Measurements from ENCODE around the gene RPL32.

Gene RPL32

DNA sequence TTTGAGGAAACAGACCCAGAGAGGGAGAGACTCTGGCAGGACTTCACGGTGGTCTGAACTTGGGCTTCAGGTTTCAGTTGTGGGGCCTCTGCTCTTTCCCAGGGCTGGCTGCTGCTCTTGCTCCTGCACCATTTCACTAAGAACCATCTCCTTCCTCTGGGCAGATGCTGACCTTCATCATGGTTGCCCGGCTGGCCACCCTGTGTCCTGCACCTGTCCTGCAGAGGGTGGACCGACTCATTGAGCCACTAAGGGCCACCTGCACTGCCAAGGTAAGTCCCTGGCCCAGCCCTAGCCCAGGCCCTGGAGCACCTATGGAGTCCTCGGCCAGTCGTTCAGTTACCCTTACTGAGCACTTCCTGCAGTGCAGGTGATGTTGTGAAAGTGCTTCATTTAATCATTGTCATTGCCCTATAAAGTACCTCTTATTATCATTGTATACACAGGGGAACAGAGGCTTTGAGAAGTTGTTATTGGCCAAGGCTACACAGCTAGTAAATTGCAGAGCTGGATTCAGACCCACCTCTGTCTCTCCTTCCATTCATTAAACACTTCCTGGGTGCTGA is 10.0 kb downstream of the RPL32 start:
- TF ChIP-seq, protein P1, sequence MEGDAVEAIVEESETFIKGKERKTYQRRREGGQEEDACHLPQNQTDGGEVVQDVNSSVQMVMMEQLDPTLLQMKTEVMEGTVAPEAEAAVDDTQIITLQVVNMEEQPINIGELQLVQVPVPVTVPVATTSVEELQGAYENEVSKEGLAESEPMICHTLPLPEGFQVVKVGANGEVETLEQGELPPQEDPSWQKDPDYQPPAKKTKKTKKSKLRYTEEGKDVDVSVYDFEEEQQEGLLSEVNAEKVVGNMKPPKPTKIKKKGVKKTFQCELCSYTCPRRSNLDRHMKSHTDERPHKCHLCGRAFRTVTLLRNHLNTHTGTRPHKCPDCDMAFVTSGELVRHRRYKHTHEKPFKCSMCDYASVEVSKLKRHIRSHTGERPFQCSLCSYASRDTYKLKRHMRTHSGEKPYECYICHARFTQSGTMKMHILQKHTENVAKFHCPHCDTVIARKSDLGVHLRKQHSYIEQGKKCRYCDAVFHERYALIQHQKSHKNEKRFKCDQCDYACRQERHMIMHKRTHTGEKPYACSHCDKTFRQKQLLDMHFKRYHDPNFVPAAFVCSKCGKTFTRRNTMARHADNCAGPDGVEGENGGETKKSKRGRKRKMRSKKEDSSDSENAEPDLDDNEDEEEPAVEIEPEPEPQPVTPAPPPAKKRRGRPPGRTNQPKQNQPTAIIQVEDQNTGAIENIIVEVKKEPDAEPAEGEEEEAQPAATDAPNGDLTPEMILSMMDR (IDR thresholded peaks at IDR 0.05; ENCODE audit: control insufficient read depth, insufficient read depth, low read depth, low read length, missing control alignments) = no peak
- no peak overlapping the region for H3K4me3 ChIP-seq (ENCODE audit: control insufficient read depth, low read depth, low read length)
- no peak for DNase-seq (ENCODE audit: low read depth)

DNA sequence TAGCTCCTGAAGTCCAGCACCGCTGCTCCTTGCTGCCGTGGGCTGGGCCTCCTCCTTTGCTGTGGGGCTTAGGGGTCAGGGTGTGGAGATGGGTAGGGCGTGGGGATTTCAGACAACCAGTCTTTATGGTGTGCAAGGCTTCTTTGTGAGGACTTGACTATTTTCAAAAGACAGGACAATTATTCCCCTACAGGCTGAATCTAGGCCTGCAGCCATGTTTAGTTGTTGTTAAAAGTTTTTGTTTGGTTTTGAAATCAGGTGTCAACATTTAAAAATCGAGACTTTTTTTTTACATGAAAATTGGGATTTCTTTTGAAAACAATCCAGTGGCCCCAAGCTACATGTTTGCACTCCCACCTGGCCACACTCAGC is 10.6 kb downstream of the RPL32 start:
- DNase-seq (ENCODE audit: low read depth) = no peak
- TF ChIP-seq, protein P1 (IDR thresholded peaks at IDR 0.05; ENCODE audit: control insufficient read depth, insufficient read depth, low read depth, low read length, missing control alignments) = peak; percentile 11
- H3K4me3 ChIP-seq (ENCODE audit: control insufficient read depth, low read depth, low read length) = no peak overlapping the region

DNA sequence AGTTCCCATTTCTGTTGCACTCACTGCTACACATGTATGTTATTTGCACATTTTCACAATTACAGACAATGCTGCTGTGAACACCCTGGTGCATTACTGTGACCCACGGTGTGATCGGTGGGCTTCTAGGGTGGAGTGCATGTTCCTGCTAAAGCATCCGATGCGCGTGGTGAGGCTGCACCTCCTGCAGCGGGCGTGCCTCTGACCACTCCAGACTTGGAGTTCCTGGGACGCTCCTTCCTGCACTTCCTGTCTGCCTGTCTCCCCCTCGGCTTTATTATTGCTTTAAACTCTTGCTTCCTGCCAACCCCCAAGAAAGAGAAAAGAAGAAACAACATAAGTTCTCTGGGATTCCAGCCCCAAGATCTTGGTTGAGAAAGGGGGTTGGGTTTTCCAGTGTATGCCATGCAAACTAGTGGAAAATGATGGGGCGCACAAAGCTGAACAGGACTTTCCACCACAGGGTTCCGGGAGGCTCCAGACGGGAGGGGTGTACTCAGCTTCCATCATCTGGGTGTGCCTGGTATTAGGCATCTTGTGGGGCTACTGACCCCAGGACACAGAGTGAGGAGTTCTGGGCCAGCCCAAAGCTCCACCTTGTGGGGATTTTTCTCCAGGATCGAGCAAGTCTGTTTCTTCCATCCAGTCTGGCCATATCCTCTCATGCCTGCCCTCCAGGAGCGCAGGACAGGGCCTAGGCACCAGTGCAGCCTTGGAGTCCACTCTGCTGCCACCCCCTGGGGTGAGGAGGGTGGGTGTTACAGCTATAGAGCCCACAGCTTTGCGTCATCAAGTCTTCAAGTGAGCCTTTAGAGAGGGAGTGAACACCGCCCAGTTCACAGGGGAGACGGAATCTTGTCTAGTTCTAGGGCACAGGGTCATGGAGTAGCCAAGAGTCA is 11.2 kb downstream of the RPL32 start:
- no peak overlapping the region for H3K4me3 ChIP-seq (ENCODE audit: control insufficient read depth, low read depth, low read length)
- TF ChIP-seq, protein P1 (IDR thresholded peaks at IDR 0.05; ENCODE audit: control insufficient read depth, insufficient read depth, low read depth, low read length, missing control alignments) = peak; percentile 9
- no peak for DNase-seq (ENCODE audit: low read depth)

DNA sequence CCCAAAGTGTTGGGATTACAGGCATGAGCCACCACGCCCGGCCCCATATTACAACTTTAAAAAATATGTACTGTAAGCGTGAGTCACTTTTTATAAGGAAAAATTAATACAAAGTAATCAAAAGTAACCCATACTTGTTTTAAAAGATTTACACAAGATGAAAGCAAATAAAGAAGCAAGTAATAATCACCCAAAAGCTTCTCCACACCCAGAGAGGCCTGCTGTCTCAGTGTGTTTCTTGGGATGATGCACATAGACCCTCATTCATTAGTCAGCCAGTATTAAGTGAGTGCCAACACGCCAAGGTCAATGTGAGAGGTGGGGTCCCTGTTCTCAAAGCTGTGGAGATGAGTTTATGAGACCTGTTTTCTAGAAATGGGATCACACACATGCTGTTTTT is 12.0 kb downstream of the RPL32 start:
- H3K4me3 ChIP-seq (ENCODE audit: control insufficient read depth, low read depth, low read length) = no peak overlapping the region
- DNase-seq (ENCODE audit: low read depth) = no peak
- TF ChIP-seq, protein P1 (IDR thresholded peaks at IDR 0.05; ENCODE audit: control insufficient read depth, insufficient read depth, low read depth, low read length, missing control alignments) = no peak

DNA sequence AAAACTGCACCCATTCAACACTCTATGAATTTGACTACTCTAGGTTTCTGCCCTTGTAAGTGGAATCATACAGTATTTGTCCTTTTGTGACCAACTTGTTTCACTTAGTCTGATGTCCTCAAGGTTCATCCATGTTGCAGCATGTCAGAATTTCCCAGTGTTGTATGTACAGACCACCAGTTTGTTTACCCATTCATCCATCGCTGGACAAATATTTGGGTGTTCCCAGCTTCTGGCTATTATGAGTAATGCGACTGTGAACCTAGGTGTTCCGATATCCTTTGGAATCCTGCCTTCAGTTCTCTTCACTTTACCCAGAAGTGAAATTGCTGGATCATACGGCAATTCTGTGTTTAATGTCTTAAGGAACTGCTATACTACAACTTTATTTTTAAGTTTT is 12.6 kb downstream of the RPL32 start:
- no peak overlapping the region for H3K4me3 ChIP-seq (ENCODE audit: control insufficient read depth, low read depth, low read length)
- no peak for DNase-seq (ENCODE audit: low read depth)
- TF ChIP-seq, protein P1 (IDR thresholded peaks at IDR 0.05; ENCODE audit: control insufficient read depth, insufficient read depth, low read depth, low read length, missing control alignments) = no peak

DNA sequence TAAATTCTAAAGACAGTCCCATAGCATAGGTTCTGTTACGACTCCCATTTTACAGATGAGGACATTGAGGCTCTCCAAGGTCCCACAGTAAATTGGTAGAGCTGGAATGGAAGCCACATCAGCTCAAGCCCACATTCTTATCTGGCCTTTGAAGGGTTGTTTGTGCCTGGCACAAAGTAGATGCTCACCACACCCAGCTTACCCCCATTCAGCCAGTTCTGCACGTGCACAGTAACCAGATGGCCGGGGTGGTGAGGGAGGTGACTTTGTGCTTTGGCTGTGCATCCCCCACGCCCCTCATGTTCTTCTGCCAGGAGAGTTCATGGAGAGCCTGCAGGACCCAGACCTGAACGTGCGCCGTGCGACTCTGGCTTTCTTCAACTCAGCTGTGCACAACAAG is 16.2 kb downstream of the RPL32 start:
- no peak for DNase-seq (ENCODE audit: low read depth)
- H3K4me3 ChIP-seq (ENCODE audit: control insufficient read depth, low read depth, low read length) = no peak overlapping the region
- TF ChIP-seq, protein P1 (IDR thresholded peaks at IDR 0.05; ENCODE audit: control insufficient read depth, insufficient read depth, low read depth, low read length, missing control alignments) = no peak

All from AG09309 (cell line).